Measurements from ENCODE around the gene AASDH. TPM values are rescaled to one million over a fixed set of nuclear protein-coding genes. Genes with fewer than 3 reads are reported as not detected.

Gene AASDH
- total RNA-seq, 2 donors from 2014 or later = 5.4 to 33.6 TPM

DNA sequence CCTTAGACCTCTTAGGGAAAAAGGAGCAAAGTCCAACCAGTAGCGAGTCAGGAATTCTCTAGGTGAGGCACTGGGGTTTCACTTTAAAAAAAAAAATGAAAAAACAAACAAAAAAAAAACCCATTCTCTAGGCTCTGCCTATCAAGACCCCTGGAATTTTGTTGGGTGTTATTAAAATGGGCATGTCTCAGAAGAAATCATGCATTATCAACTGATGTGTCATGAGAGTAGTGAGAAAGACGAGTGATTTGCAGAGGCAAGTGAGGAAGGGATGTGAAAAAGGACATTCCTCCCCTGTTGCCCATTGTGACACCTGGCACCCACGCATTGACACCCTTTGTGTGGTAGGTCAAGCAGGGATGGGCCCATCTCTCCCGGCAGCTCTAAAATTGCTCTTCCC lies 78.9 kb downstream of the AASDH start:
- H3K27me3 ChIP-seq = no peaks in the 10 kb centered on the region
- H3K4me3 ChIP-seq = no peak overlapping the region
- H3K4me1 ChIP-seq = no peaks in the 10 kb centered on the region
- WGBS, 2 donors = 71 to 77% methylated on average over 4 of the region's 4 CpGs
- no peak for DNase-seq
- H3K36me3 ChIP-seq (replicated peaks in 1 of 2; ENCODE audit: insufficient read depth in 1 of 2, low read depth in 2 of 2) = no peaks in the 10 kb centered on the region
- ATAC-seq = no peak
- no peak for TF ChIP-seq POLR2A (IDR thresholded peaks at IDR 0.05)
- TF ChIP-seq, protein P1, sequence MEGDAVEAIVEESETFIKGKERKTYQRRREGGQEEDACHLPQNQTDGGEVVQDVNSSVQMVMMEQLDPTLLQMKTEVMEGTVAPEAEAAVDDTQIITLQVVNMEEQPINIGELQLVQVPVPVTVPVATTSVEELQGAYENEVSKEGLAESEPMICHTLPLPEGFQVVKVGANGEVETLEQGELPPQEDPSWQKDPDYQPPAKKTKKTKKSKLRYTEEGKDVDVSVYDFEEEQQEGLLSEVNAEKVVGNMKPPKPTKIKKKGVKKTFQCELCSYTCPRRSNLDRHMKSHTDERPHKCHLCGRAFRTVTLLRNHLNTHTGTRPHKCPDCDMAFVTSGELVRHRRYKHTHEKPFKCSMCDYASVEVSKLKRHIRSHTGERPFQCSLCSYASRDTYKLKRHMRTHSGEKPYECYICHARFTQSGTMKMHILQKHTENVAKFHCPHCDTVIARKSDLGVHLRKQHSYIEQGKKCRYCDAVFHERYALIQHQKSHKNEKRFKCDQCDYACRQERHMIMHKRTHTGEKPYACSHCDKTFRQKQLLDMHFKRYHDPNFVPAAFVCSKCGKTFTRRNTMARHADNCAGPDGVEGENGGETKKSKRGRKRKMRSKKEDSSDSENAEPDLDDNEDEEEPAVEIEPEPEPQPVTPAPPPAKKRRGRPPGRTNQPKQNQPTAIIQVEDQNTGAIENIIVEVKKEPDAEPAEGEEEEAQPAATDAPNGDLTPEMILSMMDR (IDR thresholded peaks at IDR 0.05) = no peak
- no peak overlapping the region for H3K27ac ChIP-seq
- H3K9me3 ChIP-seq = no peaks in the 10 kb centered on the region
- intact Hi-C loops (cut with DNase I) = loop anchor here (10.0 kb wide), 1 partner anchor 364 kb away; the partner anchor contains the start of gene CEP135

DNA sequence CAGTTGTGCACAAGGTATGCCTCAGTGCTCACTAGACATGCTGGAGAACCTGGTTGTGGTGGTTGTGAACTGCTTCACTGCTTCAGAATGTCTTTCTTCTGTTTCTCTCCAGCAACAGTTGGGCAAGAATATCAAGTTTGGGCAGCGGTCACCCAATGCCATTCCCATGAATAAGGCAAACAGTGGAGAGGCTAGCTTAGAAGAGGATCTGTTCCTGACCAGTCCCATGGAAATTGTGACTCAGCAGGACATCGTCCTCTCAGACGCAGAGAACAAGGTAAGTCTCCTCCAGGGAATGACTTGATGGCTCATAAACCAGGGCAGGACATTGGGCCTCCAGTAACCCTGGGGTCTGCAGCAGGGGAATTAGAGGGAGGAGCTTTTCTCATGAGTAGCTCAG lies 79.9 kb downstream of the AASDH start:
- 74 to 78% methylated on average over 3 of the region's 3 CpGs for WGBS, 2 donors
- DNase-seq = no peak
- no peak overlapping the region for H3K4me3 ChIP-seq
- H3K9me3 ChIP-seq = no peaks in the 10 kb centered on the region
- ATAC-seq = no peak
- H3K27me3 ChIP-seq = no peaks in the 10 kb centered on the region
- H3K4me1 ChIP-seq = no peaks in the 10 kb centered on the region
- intact Hi-C loops (cut with DNase I) = loop anchor here (10.0 kb wide), 1 partner anchor 363 kb away; the partner anchor contains the start of gene CEP135
- H3K27ac ChIP-seq = no peak overlapping the region
- H3K36me3 ChIP-seq (replicated peaks in 1 of 2; ENCODE audit: insufficient read depth in 1 of 2, low read depth in 2 of 2) = no peaks in the 10 kb centered on the region
- TF ChIP-seq, protein P1 (IDR thresholded peaks at IDR 0.05) = no peak
- no peak for TF ChIP-seq POLR2A (IDR thresholded peaks at IDR 0.05)

DNA sequence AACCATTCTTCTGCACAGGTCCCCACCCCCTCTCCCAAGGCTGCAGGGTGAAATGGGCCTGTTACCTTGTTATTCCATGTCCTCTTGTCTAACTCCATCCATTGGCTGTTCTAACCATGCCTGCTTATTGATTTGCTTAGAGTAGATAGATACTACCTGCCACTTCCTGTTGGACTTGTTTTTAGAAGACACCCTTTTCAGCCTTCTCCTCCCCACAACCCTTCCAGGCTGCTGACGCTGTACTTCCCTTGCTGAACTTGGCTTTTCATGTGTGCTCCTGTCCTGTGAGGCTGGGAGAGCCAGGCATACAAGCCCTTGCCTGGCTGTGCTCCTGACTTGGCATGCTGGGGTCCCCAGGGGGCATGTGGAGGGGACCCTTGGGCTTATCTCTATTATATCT lies 81.9 kb downstream of the AASDH start:
- TF ChIP-seq, protein P1 (IDR thresholded peaks at IDR 0.05) = no peak
- no peak for TF ChIP-seq POLR2A (IDR thresholded peaks at IDR 0.05)
- H3K27ac ChIP-seq = no peak overlapping the region
- no peaks in the 10 kb centered on the region for H3K27me3 ChIP-seq
- no peaks in the 10 kb centered on the region for H3K9me3 ChIP-seq
- peaks cover 7% of the 10 kb centered on the region for H3K4me1 ChIP-seq
- intact Hi-C loops (cut with DNase I) = loop anchor here (10.0 kb wide), 1 partner anchor 361 kb away; the partner anchor contains the start of gene CEP135
- ATAC-seq (no peak), DNase-seq (no peak)
- no peak overlapping the region for H3K4me3 ChIP-seq
- 45 to 69% methylated on average over 1 of the region's 1 CpG for WGBS, 2 donors
- no peaks in the 10 kb centered on the region for H3K36me3 ChIP-seq (replicated peaks in 1 of 2; ENCODE audit: insufficient read depth in 1 of 2, low read depth in 2 of 2)

DNA sequence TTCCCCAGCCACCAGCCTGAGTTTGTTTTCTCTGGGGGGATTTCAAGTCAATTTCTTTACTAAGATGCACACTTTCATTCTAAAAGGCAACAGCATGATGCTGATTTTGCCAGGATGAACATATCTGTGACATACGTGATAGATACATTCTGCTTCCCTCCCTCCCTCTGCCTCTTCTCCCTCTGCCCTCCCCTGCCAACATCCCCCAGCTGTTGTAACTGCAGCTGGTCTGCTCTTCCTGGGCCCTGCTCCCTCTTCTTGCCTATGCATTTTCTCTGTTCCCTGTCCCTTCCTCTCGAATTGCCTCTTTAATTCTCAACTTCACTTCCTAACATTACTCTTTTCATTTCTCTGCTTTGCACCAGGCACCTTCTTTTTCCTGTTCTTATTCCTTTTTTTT lies 83.4 kb downstream of the AASDH start:
- no peak overlapping the region for H3K27ac ChIP-seq
- DNase-seq (no peak), ATAC-seq (no peak)
- no peak overlapping the region for H3K4me3 ChIP-seq
- H3K4me1 ChIP-seq = peaks cover 7% of the 10 kb centered on the region
- intact Hi-C loops (cut with DNase I) = loop anchor here (10.0 kb wide), 1 partner anchor 359 kb away; the partner anchor contains the start of gene CEP135
- no peaks in the 10 kb centered on the region for H3K27me3 ChIP-seq
- no peaks in the 10 kb centered on the region for H3K9me3 ChIP-seq
- 54 to 57% methylated on average over 2 of the region's 2 CpGs for whole genome bisulfite sequencing, 2 donors
- no peaks in the 10 kb centered on the region for H3K36me3 ChIP-seq (replicated peaks in 1 of 2; ENCODE audit: insufficient read depth in 1 of 2, low read depth in 2 of 2)
- TF ChIP-seq POLR2A (IDR thresholded peaks at IDR 0.05) = no peak
- TF ChIP-seq, protein P1 (IDR thresholded peaks at IDR 0.05) = no peak

DNA sequence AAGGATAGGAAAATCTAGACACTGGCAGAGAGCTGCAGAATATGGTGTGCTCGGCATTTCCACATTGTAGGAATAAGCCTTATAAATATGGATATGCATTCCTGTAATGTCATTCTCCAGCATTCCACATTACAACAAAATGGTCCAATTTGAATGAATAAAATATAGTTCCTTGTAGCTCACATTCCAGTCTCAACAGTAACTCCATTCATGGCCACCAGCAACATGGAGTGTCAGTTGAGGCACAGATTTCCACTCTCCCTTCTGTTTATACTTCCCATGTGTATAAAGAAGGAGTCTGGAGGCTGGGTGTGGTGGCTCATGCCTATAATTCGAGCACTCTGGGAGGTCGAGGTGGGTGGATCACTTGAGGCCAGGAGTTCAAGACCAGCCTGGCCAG lies 84.5 kb downstream of the AASDH start:
- H3K4me3 ChIP-seq = no peak overlapping the region
- intact Hi-C loops (cut with DNase I) = loop anchor here (10.0 kb wide), 1 partner anchor 358 kb away; the partner anchor contains the start of gene CEP135
- H3K36me3 ChIP-seq (replicated peaks in 1 of 2; ENCODE audit: insufficient read depth in 1 of 2, low read depth in 2 of 2) = no peaks in the 10 kb centered on the region
- DNase-seq (no peak), ATAC-seq (no peak)
- no peaks in the 10 kb centered on the region for H3K27me3 ChIP-seq
- no peaks in the 10 kb centered on the region for H3K9me3 ChIP-seq
- WGBS, 2 donors = 31 to 66% methylated on average over 3 of the region's 3 CpGs
- no peak overlapping the region for H3K27ac ChIP-seq
- H3K4me1 ChIP-seq = peaks cover 7% of the 10 kb centered on the region
- no peak for TF ChIP-seq POLR2A (IDR thresholded peaks at IDR 0.05)
- TF ChIP-seq, protein P1 (IDR thresholded peaks at IDR 0.05) = no peak

Measured in body of pancreas (tissue), 4 donors.